Neural progenitor cell (in vitro differentiated cells): ENCODE results near the gene NAP1L4. TPM values are rescaled to one million over a fixed set of nuclear protein-coding genes. Genes with fewer than 3 reads are reported as not detected.

Experiments used
- DNase-seq: peaks from one replicate; pipeline ENCODE4 v3.0.0-alpha.2; 2016; ENCODE audit warnings: low spot score
- H2AFZ ChIP-seq: fragments of 200-600 bp; sonication (generic); replicated peaks from 2 replicates; pipeline ENCODE4 v1.6.1; 2016; ENCODE audit warnings: antibody characterized with exemption
- H3F3A ChIP-seq: fragments of 200-600 bp; sonication (generic); 2 replicates; pipeline ENCODE4 v1.6.1; 2016; ENCODE audit warnings: antibody characterized with exemption, low read depth
- H3K27ac ChIP-seq: fragments of 200-600 bp; sonication (generic); 2 replicates; pipeline ENCODE4 v1.5.1; 2016; ENCODE audit warnings: mild to moderate bottlenecking
- H3K27me3 ChIP-seq: fragments of 200-600 bp; sonication (generic); 2 replicates; pipeline ENCODE4 v1.6.1; 2016; ENCODE audit warnings: mild to moderate bottlenecking, moderate library complexity
- H3K36me3 ChIP-seq: fragments of 200-600 bp; sonication (generic); 2 replicates; pipeline ENCODE4 v1.5.1; 2016
- H3K4me1 ChIP-seq: fragments of 200-600 bp; sonication (generic); 2 replicates; pipeline ENCODE4 v1.6.1; 2016; ENCODE audit warnings: mixed run types
- H3K4me2 ChIP-seq: fragments of 200-600 bp; sonication (generic); 2 replicates; pipeline ENCODE4 v1.6.1; 2016
- H3K4me3 ChIP-seq: fragments of 200-600 bp; sonication (generic); 2 replicates; pipeline ENCODE4 v1.5.1; 2016
- H3K79me2 ChIP-seq: fragments of 200-600 bp; sonication (generic); 2 replicates; pipeline ENCODE4 v1.6.1; 2016; ENCODE audit warnings: low read depth
- H3K9ac ChIP-seq: fragments of 200-600 bp; sonication (generic); 2 replicates; pipeline ENCODE4 v1.6.1; 2016
- H3K9me3 ChIP-seq: fragments of 200-600 bp; sonication (generic); 2 replicates; pipeline ENCODE4 v1.5.1; 2016; ENCODE audit warnings: low read depth
- H4K20me1 ChIP-seq: fragments of 200-600 bp; sonication (generic); 2 replicates; pipeline ENCODE4 v1.6.1; 2016; ENCODE audit warnings: low read depth
- H3K27ac Mint-ChIP-seq: 3 replicates; pipeline ENCODE4 v1.8.0; 2021; ENCODE audit warnings: mixed read lengths
- H3K27me3 Mint-ChIP-seq: 2 replicates; pipeline ENCODE4 v1.8.0; 2022; ENCODE audit warnings: low read depth, mild to moderate bottlenecking, inconsistent platforms, moderate library complexity, mixed read lengths; ENCODE audit not compliant: insufficient read depth
- H3K36me3 Mint-ChIP-seq: 3 replicates; pipeline ENCODE4 v1.8.0; 2021; ENCODE audit warnings: mixed read lengths
- H3K4me1 Mint-ChIP-seq: 3 replicates; pipeline ENCODE4 v1.8.0; 2021; ENCODE audit warnings: mixed read lengths
- H3K4me3 Mint-ChIP-seq: 3 replicates; pipeline ENCODE4 v1.8.0; 2021; ENCODE audit warnings: mild to moderate bottlenecking, moderate library complexity, mixed read lengths
- H3K9me3 Mint-ChIP-seq: 3 replicates; pipeline ENCODE4 v1.8.0; 2020; ENCODE audit warnings: mixed read lengths
- EZH2 ChIP-seq: fragments of 200-600 bp; sonication (generic); IDR thresholded peaks from 2 replicates; pipeline ENCODE4 v1.6.1; 2017; ENCODE audit warnings: antibody characterized with exemption, mild to moderate bottlenecking, moderate library complexity
- EZH2phosphoT487 ChIP-seq: fragments of 200-600 bp; sonication (generic); IDR thresholded peaks from 2 replicates; pipeline ENCODE4 v1.6.1; 2017; ENCODE audit warnings: antibody characterized with exemption
- total RNA-seq: library from RNA; depleted of rRNA; stranded (reverse); fragments of >200 nt; gene quantifications from 2 replicates; pipeline ENCODE4 v1.2.3, GENCODE V29; 2015; ENCODE audit warnings: low replicate concordance
- TF ChIP-seq, protein P1 (sequence below): fragments of 200-600 bp; sonication (generic); IDR thresholded peaks from 2 replicates; pipeline ENCODE4 v1.5.1; 2017; ENCODE audit warnings: antibody characterized with exemption, mild to moderate bottlenecking

Gene NAP1L4
- total RNA-seq, 1 donor from 2014 or later: 191 TPM

DNA sequence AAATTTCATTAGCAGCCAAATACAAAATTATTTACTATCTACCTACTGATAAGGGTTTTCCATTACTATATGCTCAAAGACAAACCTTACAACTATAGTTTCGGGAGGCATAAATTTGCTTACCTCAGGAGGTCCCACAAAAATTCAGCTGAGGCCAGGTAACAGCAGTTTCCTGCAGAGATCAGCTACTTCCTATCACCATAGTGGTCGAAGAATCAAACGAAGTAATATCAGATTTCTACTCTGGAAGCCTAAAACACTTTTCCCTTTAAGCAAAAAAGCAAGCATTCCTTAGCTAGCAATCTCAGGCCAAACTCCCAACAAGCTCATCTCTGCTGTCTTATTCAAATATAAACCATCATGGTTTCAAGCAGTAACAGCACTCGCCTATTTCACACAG, 3.1 kb downstream of the NAP1L4 start:
- no peak for TF ChIP-seq EZH2
- TF ChIP-seq EZH2phosphoT487: no peak
- TF ChIP-seq, protein P1, sequence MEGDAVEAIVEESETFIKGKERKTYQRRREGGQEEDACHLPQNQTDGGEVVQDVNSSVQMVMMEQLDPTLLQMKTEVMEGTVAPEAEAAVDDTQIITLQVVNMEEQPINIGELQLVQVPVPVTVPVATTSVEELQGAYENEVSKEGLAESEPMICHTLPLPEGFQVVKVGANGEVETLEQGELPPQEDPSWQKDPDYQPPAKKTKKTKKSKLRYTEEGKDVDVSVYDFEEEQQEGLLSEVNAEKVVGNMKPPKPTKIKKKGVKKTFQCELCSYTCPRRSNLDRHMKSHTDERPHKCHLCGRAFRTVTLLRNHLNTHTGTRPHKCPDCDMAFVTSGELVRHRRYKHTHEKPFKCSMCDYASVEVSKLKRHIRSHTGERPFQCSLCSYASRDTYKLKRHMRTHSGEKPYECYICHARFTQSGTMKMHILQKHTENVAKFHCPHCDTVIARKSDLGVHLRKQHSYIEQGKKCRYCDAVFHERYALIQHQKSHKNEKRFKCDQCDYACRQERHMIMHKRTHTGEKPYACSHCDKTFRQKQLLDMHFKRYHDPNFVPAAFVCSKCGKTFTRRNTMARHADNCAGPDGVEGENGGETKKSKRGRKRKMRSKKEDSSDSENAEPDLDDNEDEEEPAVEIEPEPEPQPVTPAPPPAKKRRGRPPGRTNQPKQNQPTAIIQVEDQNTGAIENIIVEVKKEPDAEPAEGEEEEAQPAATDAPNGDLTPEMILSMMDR: no peak
- Mint-ChIP-seq H3K27me3 (peaks cover 2% of the 10 kb centered on the region), H3K36me3 (peaks cover 12% of the 10 kb centered on the region), H3K27ac (no peak overlapping the region), H3K4me3 (peak overlapping the region; percentile 78), H3K9me3 (no peaks in the 10 kb centered on the region), H3K4me1 (peaks cover 27% of the 10 kb centered on the region)
- Histone ChIP-seq H3F3A (peaks cover 13% of the 10 kb centered on the region), H3K4me3 (peak overlapping the region; percentile 70), H3K36me3 (no peaks in the 10 kb centered on the region), H3K27ac (no peak overlapping the region), H3K4me2 (peak overlapping the region; percentile 93), H3K9me3 (no peaks in the 10 kb centered on the region), H3K27me3 (no peaks in the 10 kb centered on the region), H3K79me2 (peaks cover 78% of the 10 kb centered on the region), H3K9ac (peak overlapping the region; percentile 38), H4K20me1 (peaks cover 71% of the 10 kb centered on the region), H3K4me1 (peaks cover 23% of the 10 kb centered on the region), H2AFZ (no peak overlapping the region)
- no peak for DNase-seq

DNA sequence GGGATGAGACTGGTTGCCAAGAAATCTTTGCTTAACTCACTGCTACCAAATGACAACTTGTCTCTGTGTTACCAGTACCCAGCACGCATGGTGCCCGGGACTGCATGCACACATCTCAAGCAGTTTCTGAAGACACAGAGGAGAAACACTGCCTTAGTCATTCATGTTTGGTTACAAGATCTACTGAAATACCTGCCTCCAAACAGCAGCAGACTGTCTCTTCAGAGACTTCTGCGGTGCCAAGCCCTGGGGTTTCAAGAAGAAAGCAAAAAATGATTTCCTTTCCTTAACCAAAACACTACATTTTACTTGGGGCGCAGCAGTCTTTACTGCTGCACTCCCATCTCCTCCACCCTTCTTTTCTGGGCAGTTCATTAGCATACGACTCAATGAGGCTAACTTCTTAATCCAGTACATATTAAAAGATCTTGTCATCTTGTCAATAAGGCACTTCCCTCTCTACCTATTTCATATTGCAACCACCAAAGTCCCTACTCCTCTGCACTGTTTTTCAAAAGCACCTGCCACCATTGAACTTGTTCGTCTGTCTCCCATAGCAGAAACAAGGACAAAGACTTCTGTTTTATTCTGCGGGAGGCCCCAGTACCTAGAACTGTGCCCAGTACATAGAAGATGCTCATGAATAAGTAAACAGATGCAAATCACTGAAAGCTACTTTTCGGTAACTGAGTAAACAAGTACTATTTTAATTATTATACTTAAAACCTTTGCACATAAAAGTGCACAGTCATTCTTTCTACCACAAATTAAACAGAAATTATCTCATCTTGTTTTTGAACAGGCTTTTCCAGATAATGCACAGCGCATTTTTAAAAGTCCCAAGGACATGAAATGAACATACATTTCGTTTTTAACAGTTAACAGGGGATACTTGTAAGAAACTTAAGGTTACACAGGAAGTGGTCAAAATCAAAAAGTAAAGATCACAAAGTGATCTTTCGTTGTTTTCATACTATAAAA, 4.0 kb downstream of the NAP1L4 start:
- peaks cover 2% of the 10 kb centered on the region for H3K27me3 Mint-ChIP-seq
- peak overlapping the region; percentile 54 for H3K27ac Mint-ChIP-seq
- H3K4me1 Mint-ChIP-seq: peaks cover 27% of the 10 kb centered on the region
- no peak overlapping the region for H2AFZ ChIP-seq
- peaks cover 23% of the 10 kb centered on the region for H3K4me1 ChIP-seq
- H3K9me3 Mint-ChIP-seq: no peaks in the 10 kb centered on the region
- DNase-seq: no peak
- peak overlapping the region; percentile 93 for H3K4me2 ChIP-seq
- H3K4me3 ChIP-seq: no peak overlapping the region
- no peak overlapping the region for H3K4me3 Mint-ChIP-seq
- peaks cover 87% of the 10 kb centered on the region for H3K79me2 ChIP-seq
- no peaks in the 10 kb centered on the region for H3K36me3 ChIP-seq
- peaks cover 12% of the 10 kb centered on the region for H3K36me3 Mint-ChIP-seq
- H3F3A ChIP-seq: peaks cover 13% of the 10 kb centered on the region
- TF ChIP-seq EZH2: no peak
- TF ChIP-seq EZH2phosphoT487: no peak
- TF ChIP-seq, protein P1: no peak
- no peak overlapping the region for H3K27ac ChIP-seq
- peaks cover 80% of the 10 kb centered on the region for H4K20me1 ChIP-seq
- no peaks in the 10 kb centered on the region for H3K27me3 ChIP-seq
- no peaks in the 10 kb centered on the region for H3K9me3 ChIP-seq
- H3K9ac ChIP-seq: no peak overlapping the region

DNA sequence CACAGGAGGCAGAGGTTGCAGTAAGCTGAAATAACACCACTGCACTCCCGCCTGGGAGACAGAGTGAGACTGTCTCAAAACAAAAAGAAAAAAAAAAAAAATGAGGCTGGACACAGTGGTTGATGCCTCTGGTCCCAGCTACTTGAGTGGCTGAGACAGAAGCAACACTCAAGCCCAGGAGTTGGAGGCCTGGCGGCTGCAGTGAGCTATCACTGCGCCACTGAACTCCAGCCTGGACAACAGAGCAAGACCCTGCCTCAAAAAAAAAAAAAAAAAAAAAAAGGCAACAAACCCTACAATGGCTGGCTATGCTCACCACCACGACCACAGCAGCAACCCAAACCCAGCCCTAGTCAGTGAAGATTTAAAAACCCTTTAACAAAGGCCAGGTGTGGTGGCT, 8.2 kb downstream of the NAP1L4 start:
- H3K27me3 ChIP-seq: no peaks in the 10 kb centered on the region
- Mint-ChIP-seq H3K9me3 (no peaks in the 10 kb centered on the region), H3K36me3 (peaks cover 12% of the 10 kb centered on the region), H3K4me1 (peaks cover 16% of the 10 kb centered on the region), H3K4me3 (no peak overlapping the region), H3K27ac (no peak overlapping the region), H3K27me3 (peaks cover 2% of the 10 kb centered on the region)
- H3K36me3 ChIP-seq: peaks cover 4% of the 10 kb centered on the region
- no peak overlapping the region for H3K9ac ChIP-seq
- no peak overlapping the region for H3K4me3 ChIP-seq
- H4K20me1 ChIP-seq: peaks cover 94% of the 10 kb centered on the region
- TF ChIP-seq EZH2phosphoT487 (no peak), EZH2 (no peak)
- TF ChIP-seq, protein P1: no peak
- H3K4me1 ChIP-seq: peaks cover 7% of the 10 kb centered on the region
- H3F3A ChIP-seq: no peaks in the 10 kb centered on the region
- H3K27ac ChIP-seq: no peak overlapping the region
- no peak overlapping the region for H2AFZ ChIP-seq
- H3K79me2 ChIP-seq: peaks cover 100% of the 10 kb centered on the region
- no peak overlapping the region for H3K4me2 ChIP-seq
- no peaks in the 10 kb centered on the region for H3K9me3 ChIP-seq
- no peak for DNase-seq
